Spleen (tissue), 7 donors: ENCODE results near the gene CHMP3.
"Not testable (repeated sequence)": the region's sequence is repeated elsewhere in the genome, so short reads cannot be mapped to it uniquely, and the experiment has no call there.

Experiments
- CTCF ChIP-seq, 11 experiments: fragments of 200-600 bp in 7 of 11; fragments of 450-650 bp in 4 of 11; sonication (generic) in 4 of 11; IDR thresholded peaks in 8 of 11; conservative IDR thresholded peaks in 3 of 11; 1 replicate in 7 of 11; 2 replicates in 4 of 11; pipeline versions ENCODE4 v1.4.0 to v1.8.0; 2016 to 2021; ENCODE audit warnings: antibody characterized with exemption in 11 of 11, inconsistent platforms in 4 of 11, mild to moderate bottlenecking in 1 of 11
- POLR2A ChIP-seq, 3 donors: fragments of 450-650 bp; IDR thresholded peaks; one replicate each; pipeline ENCODE4 v1.5.1; 2017; ENCODE audit warnings: antibody characterized with exemption in 3 of 3, mild to moderate bottlenecking in 1 of 3
- POLR2AphosphoS5 ChIP-seq, 3 donors: sonication (generic); formaldehyde crosslinking; IDR thresholded peaks; one replicate each; pipeline ENCODE4 v1.5.1; 2017; ENCODE audit warnings: antibody characterized with exemption in 3 of 3
- donor health status: DM: no; HTN: no; CAD: no; lungs with moderate emphysema.
- donor health status: DM: no; HTN: no; CAD: no.
- donor health status: DM: no; HTN: no; CAD: no.

DNA sequence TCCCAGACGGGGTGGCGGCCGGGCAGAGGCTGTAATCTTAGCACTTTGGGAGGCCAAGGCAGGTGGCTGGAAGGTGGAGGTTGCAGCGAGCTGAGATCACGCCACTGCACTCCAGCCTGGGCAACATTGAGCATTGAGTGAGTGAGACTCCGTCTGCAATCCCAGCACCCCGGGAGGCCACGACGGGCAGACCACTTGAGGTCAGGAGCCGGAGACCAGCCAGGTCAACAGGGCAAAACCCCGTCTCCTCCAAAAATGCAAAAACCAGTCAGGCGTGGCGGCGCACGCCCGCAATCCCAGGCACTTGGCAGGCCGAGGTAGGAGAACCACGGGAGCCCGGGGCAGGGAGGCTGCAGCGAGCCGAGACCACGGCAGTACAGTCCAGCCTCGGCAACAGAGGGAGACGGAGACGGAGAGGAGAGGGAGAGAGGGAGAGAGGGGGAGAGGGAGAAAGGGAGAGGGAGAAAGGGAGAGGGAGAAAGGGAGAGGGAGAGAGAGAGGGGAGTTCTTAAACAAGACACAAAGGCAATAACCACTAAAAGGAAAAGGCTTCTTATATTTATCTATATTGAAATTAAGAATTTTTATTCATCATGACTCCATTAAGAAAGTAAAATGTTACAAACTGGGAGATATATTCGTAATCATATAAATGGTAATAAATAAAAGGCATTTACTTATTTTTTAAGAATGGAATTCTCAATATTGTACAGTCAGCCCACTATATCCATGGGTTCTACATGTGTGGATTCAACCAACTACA lies 13.1 kb downstream of the CHMP3 start:
- not testable (repeated sequence) for TF ChIP-seq CTCF (IDR thresholded peaks at IDR 0.05 in 8 of 11, conservative IDR thresholded peaks at IDR 0.05 in 3 of 11); POLR2A (IDR thresholded peaks at IDR 0.05); POLR2AphosphoS5 (IDR thresholded peaks at IDR 0.05)
